HL-60 (cell line): Measurements from ENCODE around the gene SOCS7.

ENCODE experiments used
- DNase-seq, 2 experiments: peaks; one replicate each; pipeline ENCODE4 v3.0.0-alpha.2; 2010 to 2020; ENCODE audit warnings: low read depth in 1 of 2, low spot score in 1 of 2
- H3K27ac ChIP-seq: fragments of 250-450 bp; sonication (Bioruptor Pico); replicated peaks from 2 replicates; pipeline ENCODE4 v1.5.1; 2020; ENCODE audit warnings: mild to moderate bottlenecking, moderate library complexity
- H3K27me3 ChIP-seq: fragments of 250-450 bp; sonication (Bioruptor Pico); 2 replicates; pipeline ENCODE4 v1.5.1; 2021; ENCODE audit warnings: mild to moderate bottlenecking, moderate library complexity; ENCODE audit not compliant: insufficient read depth, poor library complexity, severe bottlenecking
- H3K4me3 ChIP-seq: replicated peaks from 2 replicates; pipeline ENCODE4 v1.5.1; 2011; ENCODE audit warnings: mild to moderate bottlenecking, control low read depth, low read length; ENCODE audit not compliant: insufficient read depth
- CTCF ChIP-seq: IDR thresholded peaks from one replicate; pipeline ENCODE4 v1.5.1; 2011; ENCODE audit warnings: low read length, control low read depth, inconsistent platforms; ENCODE audit not compliant: insufficient read depth
- GABPA ChIP-seq: IDR thresholded peaks from 2 replicates; pipeline ENCODE4 v1.6.1; 2012; ENCODE audit warnings: low read depth
- POLR2AphosphoS5 ChIP-seq: IDR thresholded peaks from 2 replicates; pipeline ENCODE4 v1.6.1; 2012; ENCODE audit warnings: low read depth
- REST ChIP-seq: IDR thresholded peaks from 2 replicates; pipeline ENCODE4 v1.6.1; 2012; ENCODE audit warnings: low read depth; ENCODE audit not compliant: insufficient replicate concordance
- SPI1 ChIP-seq: IDR thresholded peaks from 2 replicates; pipeline ENCODE4 v1.6.1; 2012; ENCODE audit warnings: low read depth, mild to moderate bottlenecking, borderline replicate concordance

Gene SOCS7

GRCh38 chr17:38418693-38419507 lies 67.3 kb downstream of the SOCS7 start:
- DNase-seq = no peak
- TF ChIP-seq GABPA (no peak), SPI1 (no peak), POLR2AphosphoS5 (no peak), REST (no peak), CTCF (no peak)
- Histone ChIP-seq H3K4me3 (no peak overlapping the region), H3K27me3 (no peaks in the 10 kb centered on the region), H3K27ac (no peak overlapping the region)

- Histone ChIP-seq H3K27ac (no peak overlapping the region), H3K27me3 (no peaks in the 10 kb centered on the region), H3K4me3 (no peak overlapping the region)
- TF ChIP-seq CTCF = no peak
- no peak for TF ChIP-seq SPI1
- TF ChIP-seq REST = no peak
- no peak for TF ChIP-seq POLR2AphosphoS5
- TF ChIP-seq GABPA = no peak
- no peak for DNase-seq
These were observed 67.9 kb downstream of the SOCS7 start for GRCh38 chr17:38419508-38419981.

GRCh38 chr17:38420518-38420917 lies 68.9 kb downstream of the SOCS7 start:
- no peak for DNase-seq
- TF ChIP-seq CTCF (no peak), GABPA (no peak), SPI1 (no peak), REST (no peak), POLR2AphosphoS5 (no peak)
- Histone ChIP-seq H3K27me3 (no peaks in the 10 kb centered on the region), H3K4me3 (no peak overlapping the region), H3K27ac (no peak overlapping the region)
